ENCODE data around the gene SUPT3H.

Gene SUPT3H

DNA sequence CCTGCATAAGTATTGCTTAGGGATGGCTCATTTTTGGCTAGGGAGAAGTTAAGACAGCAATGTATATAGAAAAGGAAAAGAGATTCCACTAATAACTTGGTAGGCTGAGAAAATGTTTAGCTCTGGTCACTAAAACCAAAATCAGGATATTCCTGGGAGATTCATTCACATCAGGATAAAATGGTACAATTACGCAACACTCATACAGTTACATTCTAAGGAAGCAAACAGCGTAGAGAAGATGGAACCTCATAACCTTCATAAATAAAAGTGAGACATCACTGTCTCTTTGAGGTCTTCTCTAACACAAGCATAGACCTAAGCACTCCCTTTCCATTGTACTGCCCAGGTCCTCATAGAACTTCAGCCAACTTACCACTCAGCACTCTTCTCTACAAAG lies 345.3 kb downstream of the SUPT3H start:
- ChIA-PET POLR2A (no interaction called here), CTCF (interaction anchor here (1.2 kb wide), 1 partner anchor 11 kb away, joined by 3 read pairs; no protein-coding TSS in a partner anchor)
- no peak for DNase-seq (ENCODE audit: extremely low spot score)
- TF ChIP-seq, protein P1, sequence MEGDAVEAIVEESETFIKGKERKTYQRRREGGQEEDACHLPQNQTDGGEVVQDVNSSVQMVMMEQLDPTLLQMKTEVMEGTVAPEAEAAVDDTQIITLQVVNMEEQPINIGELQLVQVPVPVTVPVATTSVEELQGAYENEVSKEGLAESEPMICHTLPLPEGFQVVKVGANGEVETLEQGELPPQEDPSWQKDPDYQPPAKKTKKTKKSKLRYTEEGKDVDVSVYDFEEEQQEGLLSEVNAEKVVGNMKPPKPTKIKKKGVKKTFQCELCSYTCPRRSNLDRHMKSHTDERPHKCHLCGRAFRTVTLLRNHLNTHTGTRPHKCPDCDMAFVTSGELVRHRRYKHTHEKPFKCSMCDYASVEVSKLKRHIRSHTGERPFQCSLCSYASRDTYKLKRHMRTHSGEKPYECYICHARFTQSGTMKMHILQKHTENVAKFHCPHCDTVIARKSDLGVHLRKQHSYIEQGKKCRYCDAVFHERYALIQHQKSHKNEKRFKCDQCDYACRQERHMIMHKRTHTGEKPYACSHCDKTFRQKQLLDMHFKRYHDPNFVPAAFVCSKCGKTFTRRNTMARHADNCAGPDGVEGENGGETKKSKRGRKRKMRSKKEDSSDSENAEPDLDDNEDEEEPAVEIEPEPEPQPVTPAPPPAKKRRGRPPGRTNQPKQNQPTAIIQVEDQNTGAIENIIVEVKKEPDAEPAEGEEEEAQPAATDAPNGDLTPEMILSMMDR (IDR thresholded peaks at IDR 0.05; ENCODE audit: control extremely low read depth, extremely low read depth, low read depth, missing control alignments): no peak

- ChIA-PET CTCF (interaction anchor here (1.2 kb wide), 1 partner anchor 12 kb away, joined by 3 read pairs; no protein-coding TSS in a partner anchor), POLR2A (no interaction called here)
- DNase-seq (ENCODE audit: extremely low spot score): no peak
- TF ChIP-seq, protein P1 (IDR thresholded peaks at IDR 0.05; ENCODE audit: control extremely low read depth, extremely low read depth, low read depth, missing control alignments): no peak
Measured at GRCh38 chr6:45031601-45032000, 346.1 kb downstream of the SUPT3H start.

GRCh38 chr6:45027126-45027525 lies 350.6 kb downstream of the SUPT3H start:
- ChIA-PET POLR2A (interaction anchor here (0.7 kb wide), 1 partner anchor 270 kb away, joined by 9 read pairs; no protein-coding TSS in a partner anchor), CTCF (no interaction called here)
- TF ChIP-seq, protein P1 (IDR thresholded peaks at IDR 0.05; ENCODE audit: control extremely low read depth, extremely low read depth, low read depth, missing control alignments): no peak
- DNase-seq (ENCODE audit: extremely low spot score): no peak

DNA sequence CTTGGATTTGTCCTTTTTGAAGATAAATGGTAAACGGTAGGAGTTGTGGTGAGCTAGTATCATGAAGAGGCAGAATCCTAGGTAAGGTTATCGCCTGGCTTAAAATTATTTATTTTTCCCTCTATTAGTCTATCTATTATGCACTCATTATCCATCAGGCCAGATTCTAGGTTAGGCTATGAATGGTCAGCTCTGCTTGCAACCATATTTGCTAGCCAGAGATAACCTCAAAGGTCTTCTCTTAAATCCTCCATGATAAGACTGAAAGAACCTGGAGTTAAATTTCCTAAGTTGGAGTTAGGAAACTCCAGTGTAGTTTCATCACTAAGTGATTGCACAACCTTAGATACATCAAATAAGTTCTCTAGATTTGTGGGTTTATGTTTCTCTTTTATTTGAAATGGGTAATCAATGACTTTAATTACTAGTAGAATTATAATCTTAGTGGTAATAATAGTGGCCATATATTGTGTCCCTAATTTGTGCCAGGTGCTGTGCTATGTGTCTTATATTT lies 351.7 kb downstream of the SUPT3H start:
- POLR2A ChIA-PET: no interaction called here
- TF ChIP-seq, protein P1 (IDR thresholded peaks at IDR 0.05; ENCODE audit: control extremely low read depth, extremely low read depth, low read depth, missing control alignments): no peak
- DNase-seq (ENCODE audit: extremely low spot score): no peak
- CTCF ChIA-PET: interaction anchor here (1.5 kb wide), 1 partner anchor 15 kb away, joined by 5 read pairs; no protein-coding TSS in a partner anchor

DNA sequence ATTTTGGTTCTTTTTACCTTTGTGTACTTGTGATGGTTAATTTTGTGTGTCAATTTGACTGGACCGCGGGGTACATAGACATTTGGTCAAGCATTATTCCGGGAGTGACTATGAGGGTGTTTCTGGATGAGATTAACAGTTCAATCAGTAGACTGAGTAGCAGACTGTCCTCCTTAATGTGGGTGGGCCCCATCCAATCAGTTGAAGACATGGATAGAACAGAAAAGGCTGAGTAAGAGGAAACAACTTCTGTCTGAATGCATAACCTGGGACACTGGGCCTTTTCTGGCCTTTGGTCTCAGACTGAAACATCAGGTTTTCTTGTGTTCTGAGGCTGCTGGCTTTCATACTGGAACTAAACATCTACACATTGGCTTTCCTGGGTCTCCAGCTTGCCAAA lies 353.1 kb downstream of the SUPT3H start:
- TF ChIP-seq, protein P1 (IDR thresholded peaks at IDR 0.05; ENCODE audit: control extremely low read depth, extremely low read depth, low read depth, missing control alignments): no peak
- POLR2A ChIA-PET: no interaction called here
- CTCF ChIA-PET: interaction anchor here (1.1 to 1.2 kb wide), 2 partner anchors 12 to 13 kb away, joined by 4 read pairs; no protein-coding TSS in a partner anchor
- no peak for DNase-seq (ENCODE audit: extremely low spot score)

DNA sequence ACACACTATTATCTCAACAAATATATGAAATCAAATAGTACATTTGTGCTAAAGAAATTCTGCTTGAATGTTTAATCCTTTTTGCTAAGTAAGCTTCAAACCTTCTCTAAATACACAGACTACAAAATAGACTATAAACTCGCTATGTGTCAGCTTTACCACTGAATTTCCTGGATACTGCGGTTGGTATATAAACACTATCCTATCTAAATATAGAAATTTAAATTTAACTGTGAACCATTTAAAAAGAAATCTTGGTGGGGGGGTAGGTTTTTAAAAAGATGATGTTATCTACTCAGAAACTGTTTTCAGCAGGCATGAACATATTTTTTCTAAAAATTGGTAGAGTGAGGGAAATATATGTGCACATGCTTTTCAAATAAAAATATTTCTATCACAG lies 356.1 kb downstream of the SUPT3H start:
- ChIA-PET CTCF (no interaction called here), POLR2A (no interaction called here)
- DNase-seq (ENCODE audit: extremely low spot score): no peak
- TF ChIP-seq, protein P1 (IDR thresholded peaks at IDR 0.05; ENCODE audit: control extremely low read depth, extremely low read depth, low read depth, missing control alignments): no peak
